H1 (cell line): ENCODE measurements around the gene ASGR2. TPM values are rescaled to one million over a fixed set of nuclear protein-coding genes. Genes with fewer than 3 reads are reported as not detected.

Source experiments
- CTCF ChIA-PET: fragments of 300-600 bp; sonication (Branson Sonifier 250); formaldehyde crosslinking; loops from one replicate; lab custom pipeline; 2021; ENCODE audit not compliant: partially characterized antibody; lab: Charles Lee
- POLR2A ChIA-PET: fragments of 300-600 bp; sonication (Branson Sonifier 250); formaldehyde crosslinking; loops from one replicate; lab custom pipeline; 2021; ENCODE audit warnings: inconsistent platforms; ENCODE audit not compliant: partially characterized antibody; lab: Charles Lee
- DNase-seq, 2 experiments: peaks; one replicate each; pipeline versions ENCODE4 v3.0.0 to v3.0.0-alpha.2; 2010 to 2022; ENCODE audit warnings: low spot score in 2 of 2, low read depth in 1 of 2, mixed read lengths in 1 of 2
- FAIRE-seq: peaks from 2 replicates; lab custom pipeline; 2011; peaks lifted over from hg19 to GRCh38; lab: Jason Lieb, UNC
- H2AFZ ChIP-seq: 2 replicates; pipeline ENCODE4 v1.8.1; 2012; ENCODE audit warnings: low read length, inconsistent platforms
- H2AK5ac ChIP-seq: 2 replicates; pipeline ENCODE4 v1.6.1; 2013; ENCODE audit warnings: low read depth, low read length
- H2BK120ac ChIP-seq: replicated peaks from 2 replicates; pipeline ENCODE3; 2013; ENCODE audit warnings: low read depth, low read length, inconsistent platforms
- H2BK12ac ChIP-seq: 2 replicates; pipeline ENCODE4 v1.6.1; 2013; ENCODE audit warnings: low read depth, low read length
- H2BK15ac ChIP-seq: 2 replicates; pipeline ENCODE4 v1.6.1; 2013; ENCODE audit warnings: low read length
- H2BK20ac ChIP-seq: 2 replicates; pipeline ENCODE4 v1.6.1; 2013; ENCODE audit warnings: low read length
- H2BK5ac ChIP-seq: 2 replicates; pipeline ENCODE4 v1.6.1; 2013; ENCODE audit warnings: low read depth, low read length
- H3K14ac ChIP-seq: 2 replicates; pipeline ENCODE4 v1.6.1; 2013; ENCODE audit warnings: inconsistent platforms; ENCODE audit not compliant: insufficient read length
- H3K18ac ChIP-seq: 2 replicates; pipeline ENCODE4 v1.6.1; 2013; ENCODE audit warnings: low read length; ENCODE audit errors: extremely low read depth
- H3K23ac ChIP-seq: 2 replicates; pipeline ENCODE4 v1.6.1; 2013; ENCODE audit warnings: inconsistent platforms; ENCODE audit not compliant: insufficient read length
- H3K23me2 ChIP-seq: 2 replicates; pipeline ENCODE4 v1.6.1; 2013; ENCODE audit warnings: low read depth, low read length
- H3K27ac ChIP-seq: 2 replicates; pipeline ENCODE4 v1.6.1; 2011; ENCODE audit warnings: low read depth, low read length, inconsistent platforms
- H3K27me3 ChIP-seq, 4 experiments: replicated peaks in 1 of 4; 1 replicate in 1 of 4; 2 replicates in 3 of 4; pipeline versions ENCODE4 v1.6.1 to v1.8.1; 2011 to 2013; ENCODE audit warnings: low read length in 3 of 4, mild to moderate bottlenecking in 3 of 4, inconsistent platforms in 2 of 4, mixed read lengths in 2 of 4, moderate library complexity in 1 of 4; ENCODE audit not compliant: control insufficient read depth in 3 of 4, insufficient read depth in 3 of 4; ENCODE audit errors: extremely low read depth in 1 of 4
- H3K36me3 ChIP-seq, 4 experiments: 2 replicates each; pipeline versions ENCODE4 v1.6.1 to v1.8.1; 2011 to 2013; ENCODE audit warnings: mild to moderate bottlenecking in 4 of 4, low read length in 3 of 4, moderate library complexity in 2 of 4, control low read depth in 1 of 4, inconsistent platforms in 1 of 4; ENCODE audit not compliant: insufficient read depth in 4 of 4, control insufficient read depth in 2 of 4
- H3K4ac ChIP-seq: replicated peaks from 2 replicates; pipeline ENCODE3; 2013; ENCODE audit warnings: low read length, low read depth, mixed read lengths, inconsistent platforms; ENCODE audit not compliant: insufficient read length
- H3K4me1 ChIP-seq, 4 experiments: replicated peaks in 1 of 4; 1 replicate in 1 of 4; 2 replicates in 3 of 4; pipeline versions ENCODE4 v1.6.1 to v1.8.1; 2011 to 2013; ENCODE audit warnings: low read length in 3 of 4, inconsistent platforms in 2 of 4, mixed read lengths in 1 of 4; ENCODE audit not compliant: insufficient read depth in 4 of 4, control insufficient read depth in 3 of 4
- H3K4me2 ChIP-seq, 2 experiments: 2 replicates each; pipeline versions ENCODE4 v1.6.1 to v1.8.1; 2011 to 2013; ENCODE audit warnings: low read depth in 2 of 2, low read length in 2 of 2, control low read depth in 1 of 2, inconsistent platforms in 1 of 2, mild to moderate bottlenecking in 1 of 2; ENCODE audit not compliant: insufficient read depth in 1 of 2
- H3K4me3 ChIP-seq, 4 experiments: fragments of 200-600, 300-600 bp in 1 of 4; sonication (generic), shearing (Covaris generic), sonication (Bioruptor Twin) in 1 of 4; 2 replicates each; pipeline versions ENCODE4 v1.5.1 to v1.8.1; 2011 to 2016; ENCODE audit warnings: low read length in 4 of 4, low read depth in 3 of 4, control low read depth in 2 of 4, inconsistent platforms in 2 of 4, mild to moderate bottlenecking in 2 of 4, mixed read lengths in 1 of 4, moderate library complexity in 1 of 4; ENCODE audit not compliant: insufficient read depth in 2 of 4; ENCODE audit errors: extremely low read depth in 1 of 4
- H3K56ac ChIP-seq: replicated peaks from 2 replicates; pipeline ENCODE3; 2013; ENCODE audit warnings: low read depth, mild to moderate bottlenecking, mixed read lengths, low read length, inconsistent platforms; ENCODE audit not compliant: insufficient read length
- H3K79me1 ChIP-seq: 2 replicates; pipeline ENCODE4 v1.6.1; 2013; ENCODE audit warnings: low read depth, low read length, control low read depth
- H3K79me2 ChIP-seq, 2 experiments: 2 replicates each; pipeline versions ENCODE4 v1.6.1 to v1.8.1; 2012 to 2013; ENCODE audit warnings: low read length in 2 of 2, mild to moderate bottlenecking in 2 of 2, inconsistent platforms in 1 of 2; ENCODE audit not compliant: insufficient read depth in 2 of 2, control insufficient read depth in 1 of 2
- H3K9ac ChIP-seq, 4 experiments: replicated peaks in 1 of 4; 1 replicate in 1 of 4; 2 replicates in 3 of 4; pipeline versions ENCODE4 v1.6.1 to v1.8.1; 2011 to 2013; ENCODE audit warnings: low read depth in 3 of 4, low read length in 3 of 4, control low read depth in 2 of 4, mild to moderate bottlenecking in 2 of 4, moderate library complexity in 2 of 4, inconsistent platforms in 1 of 4; ENCODE audit errors: extremely low read depth in 1 of 4
- H3K9me3 ChIP-seq, 2 experiments: 2 replicates each; pipeline versions ENCODE4 v1.6.1 to v1.8.1; 2012 to 2013; ENCODE audit warnings: mild to moderate bottlenecking in 2 of 2, moderate library complexity in 2 of 2, control low read depth in 1 of 2, inconsistent platforms in 1 of 2, low read depth in 1 of 2, low read length in 1 of 2, mixed read lengths in 1 of 2; ENCODE audit not compliant: insufficient read depth in 2 of 2
- H4K20me1 ChIP-seq, 2 experiments: replicated peaks in 1 of 2; 2 replicates each; pipeline versions ENCODE3 to v1.8.1; 2011 to 2013; ENCODE audit warnings: inconsistent platforms in 2 of 2, low read length in 2 of 2, mild to moderate bottlenecking in 1 of 2; ENCODE audit not compliant: insufficient read depth in 2 of 2, control insufficient read depth in 1 of 2
- H4K5ac ChIP-seq: 2 replicates; pipeline ENCODE4 v1.6.1; 2013; ENCODE audit warnings: low read length, low read depth, mixed read lengths, inconsistent platforms; ENCODE audit not compliant: insufficient read length
- H4K8ac ChIP-seq: 2 replicates; pipeline ENCODE4 v1.8.0; 2013; ENCODE audit warnings: mild to moderate bottlenecking, moderate library complexity, low read length, inconsistent platforms; ENCODE audit not compliant: insufficient read depth; ENCODE audit errors: extremely low read depth
- H4K91ac ChIP-seq: replicated peaks from 2 replicates; pipeline ENCODE3; 2013; ENCODE audit warnings: low read length, mixed read lengths, inconsistent platforms; ENCODE audit not compliant: insufficient read length
- CHD2 ChIP-seq: IDR thresholded peaks from 2 replicates; pipeline ENCODE4 v1.6.1; 2012; ENCODE audit warnings: low read length, improper control_type of control experiment
- POLR2AphosphoS5 ChIP-seq: IDR thresholded peaks from 2 replicates; pipeline ENCODE4 v1.6.1; 2011; ENCODE audit warnings: low read depth, low read length
- SIN3A ChIP-seq, 2 experiments: IDR thresholded peaks in 1 of 2; conservative IDR thresholded peaks in 1 of 2; 2 replicates each; pipeline ENCODE4 v1.6.1; 2011 to 2012; ENCODE audit warnings: low read length in 2 of 2, improper control_type of control experiment in 1 of 2, low read depth in 1 of 2, mild to moderate bottlenecking in 1 of 2
- SP4 ChIP-seq: IDR thresholded peaks from 2 replicates; pipeline ENCODE4 v1.6.1; 2012; ENCODE audit warnings: low read length, inconsistent platforms
- whole genome bisulfite sequencing, 2 experiments: shearing (Covaris generic) in 1 of 2; methylation state at CpG; one replicate each; pipeline versions ENCODE4 v1.1.6 to v1.1.7; 2013 to 2015; ENCODE audit warnings: low lambda C conversion rate in 2 of 2, mixed read lengths in 2 of 2, inconsistent platforms in 1 of 2, low coverage in 1 of 2, missing lambda C conversion rate in 1 of 2; ENCODE audit not compliant: insufficient replicate concordance in 2 of 2, insufficient coverage in 1 of 2, insufficient read length in 1 of 2; ENCODE audit errors: extremely low coverage in 1 of 2, missing lambda C conversion rate in 1 of 2; 5-methylcytosine and 5-hydroxymethylcytosine counted together
- polyA plus RNA-seq, 7 experiments: library from polyadenylated mRNA; depleted of rRNA in 3 of 7; stranded (reverse) in 5 of 7; unstranded in 2 of 7; fragments of >200 nt in 5 of 7; fragments of 200-250 nt in 2 of 7; gene quantifications; 1 replicate in 5 of 7; 2 replicates in 1 of 7; 4 replicates in 1 of 7; pipeline versions ENCODE4 v1.2.1 to v1.2.3, GENCODE V29; 2011 to 2013; ENCODE audit warnings: missing spikeins in 2 of 7, mixed read lengths in 2 of 7
- small RNA-seq: library from polyadenylated mRNA; stranded (forward); fragments of <200 nt; extraction: miRNeasy Mini kit (QIAGEN cat#:217004); gene quantifications from one replicate; pipeline ENCODE3, GENCODE V24; 2013; ENCODE audit not compliant: insufficient read depth
- total RNA-seq: library from RNA; stranded (reverse); fragmentation: NEBNext Ultra II Directional; extraction: Animal tissue kit (Norgen Biotek cat#: 25700); gene quantifications from 2 replicates; pipeline ENCODE4 v1.2.1, GENCODE V29; 2021

ASGR2 gene
- total and polyA plus RNA-seq, 2 of the 8 experiments (the other 6 are each of a cell fraction or from before 2014, with no cell fraction given) = 0.91 TPM; not detected in 1

DNA sequence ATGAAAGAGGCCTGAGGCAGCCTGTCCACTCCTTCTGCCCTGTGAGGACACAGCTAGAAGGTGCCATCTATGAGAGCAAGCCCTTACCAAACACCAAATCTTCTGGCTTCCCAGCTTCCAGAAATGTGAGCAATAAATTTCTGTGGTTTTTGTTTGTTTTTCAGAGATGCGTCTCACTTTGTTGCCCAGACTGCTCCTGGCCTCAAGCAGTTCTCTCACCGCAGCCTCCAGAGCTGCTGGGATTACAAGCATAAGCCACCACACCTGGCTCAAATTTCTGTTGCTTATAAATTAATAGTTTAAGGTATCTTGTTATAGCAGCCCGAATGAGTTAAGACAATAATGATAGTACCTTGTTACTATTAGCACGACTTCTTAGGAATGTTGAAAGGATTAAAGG is 58.2 kb downstream of the ASGR2 start:
- H2BK20ac ChIP-seq = no peak overlapping the region
- no peaks in the 10 kb centered on the region; a peak in 1 of 7 replicates for H3K4me1 ChIP-seq
- no peak overlapping the region for H3K18ac ChIP-seq
- no peaks in the 10 kb centered on the region for H3K9me3 ChIP-seq
- H3K36me3 ChIP-seq = no peaks in the 10 kb centered on the region
- no peak overlapping the region for H2BK12ac ChIP-seq
- H4K8ac ChIP-seq = no peak overlapping the region
- H4K20me1 ChIP-seq = no peaks in the 10 kb centered on the region
- H3K79me2 ChIP-seq = no peaks in the 10 kb centered on the region
- H4K91ac ChIP-seq = no peak overlapping the region
- H3K9ac ChIP-seq = no peak overlapping the region
- H3K14ac ChIP-seq = no peak overlapping the region
- ChIA-PET POLR2A (interaction anchor here (0.7 to 1.0 kb wide), 2 partner anchors 44 to 118 kb away, joined by 3 to 4 read pairs; no protein-coding TSS in a partner anchor), CTCF (interaction anchor here (0.6 to 17.5 kb wide), 2 partner anchors 84 to 974 kb away, joined by 3 to 434 read pairs; no protein-coding TSS in a partner anchor)
- no peaks in the 10 kb centered on the region for H3K23me2 ChIP-seq
- H4K5ac ChIP-seq = no peak overlapping the region
- H3K56ac ChIP-seq = no peak overlapping the region
- H2AFZ ChIP-seq = no peak overlapping the region
- no peak overlapping the region for H3K4me2 ChIP-seq
- H3K27ac ChIP-seq = no peak overlapping the region
- WGBS, 2 experiments = 97% methylated on average over 4 of the region's 4 CpGs; no CpG with 5 or more reads in 1 of the 2 experiments
- H3K23ac ChIP-seq = no peak overlapping the region
- H2BK120ac ChIP-seq = no peak overlapping the region
- TF ChIP-seq CHD2 (no peak), SIN3A (conservative IDR thresholded peaks at IDR 0.05 in 1 of 2, IDR thresholded peaks at IDR 0.05 in 1 of 2; ENCODE audit: low read depth in 1 of 2, low read length in 2 of 2) (no peak), SP4 (no peak), POLR2AphosphoS5 (no peak)
- no peaks in the 10 kb centered on the region for H3K27me3 ChIP-seq
- no peak overlapping the region for H2BK5ac ChIP-seq
- DNase-seq (no peak), FAIRE-seq (no peak)
- no peak overlapping the region for H2AK5ac ChIP-seq
- no peaks in the 10 kb centered on the region for H3K79me1 ChIP-seq
- H3K4me3 ChIP-seq = no peak overlapping the region
- H2BK15ac ChIP-seq = no peak overlapping the region
- no peak overlapping the region for H3K4ac ChIP-seq

Small RNA genes lying within 50 kb of the gene (small RNA-seq; reads per million reads assigned to genes)
- not detected for gene AC120057.1

Other genes with a start within 250 kb of the ASGR2 start
- 1.4 and 2.0 TPM in 2 replicates for gene ALOX12, start 118.8 kb downstream of the ASGR2 start, total RNA-seq
- 1.3 and 1.4 TPM in 2 replicates for gene ALOX12, start 118.8 kb downstream of the ASGR2 start, polyA plus RNA-seq (2011; rRNA removed)
- 149 and 159 TPM in 2 replicates for gene RNASEK, start 102.2 kb downstream of the ASGR2 start, total RNA-seq
- gene RNASEK, start 102.2 kb downstream of the ASGR2 start, polyA plus RNA-seq (2011; rRNA removed) = 133 and 147 TPM in 2 replicates
- gene BCL6B, start 91.8 kb downstream of the ASGR2 start, total RNA-seq = 7.4 and 8.7 TPM in 2 replicates
- 6.6 and 7.0 TPM in 2 replicates for gene BCL6B, start 91.8 kb downstream of the ASGR2 start, polyA plus RNA-seq (2011; rRNA removed)
- gene SLC16A13, start 78.8 kb downstream of the ASGR2 start, total RNA-seq = 4.7 and 5.8 TPM in 2 replicates
- gene SLC16A13, start 78.8 kb downstream of the ASGR2 start, polyA plus RNA-seq (2011; rRNA removed) = 5.4 and 7.7 TPM in 2 replicates
- gene SLC16A11, start 70.7 kb downstream of the ASGR2 start, total RNA-seq = 0.35 and 0.67 TPM in 2 replicates
- 0.39 and 0.85 TPM in 2 replicates for gene SLC16A11, start 70.7 kb downstream of the ASGR2 start, polyA plus RNA-seq (2011; rRNA removed)
- not detected in 2 replicates for gene CLEC10A, start 34.6 kb downstream of the ASGR2 start, total RNA-seq
- 0.17 TPM in 1 of 2 replicates, not detected in the other for gene CLEC10A, start 34.6 kb downstream of the ASGR2 start, polyA plus RNA-seq (2011; rRNA removed)
- gene ASGR1, start 64.5 kb upstream of the ASGR2 start, total RNA-seq = 8.6 and 10.8 TPM in 2 replicates
- gene ASGR1, start 64.5 kb upstream of the ASGR2 start, polyA plus RNA-seq (2011; rRNA removed) = 14.5 and 16.1 TPM in 2 replicates
- 43.1 and 45.9 TPM in 2 replicates for gene DLG4, start 105.0 kb upstream of the ASGR2 start, total RNA-seq
- 18.9 and 35.2 TPM in 2 replicates for gene DLG4, start 105.0 kb upstream of the ASGR2 start, polyA plus RNA-seq (2011; rRNA removed)
- gene ACADVL, start 105.1 kb upstream of the ASGR2 start, total RNA-seq = 169 and 181 TPM in 2 replicates
- gene ACADVL, start 105.1 kb upstream of the ASGR2 start, polyA plus RNA-seq (2011; rRNA removed) = 231 and 317 TPM in 2 replicates
- 59.3 and 59.6 TPM in 2 replicates for gene DVL2, start 119.7 kb upstream of the ASGR2 start, total RNA-seq
- gene DVL2, start 119.7 kb upstream of the ASGR2 start, polyA plus RNA-seq (2011; rRNA removed) = 19.0 and 29.7 TPM in 2 replicates
- 62.8 and 65.1 TPM in 2 replicates for gene PHF23, start 124.6 kb upstream of the ASGR2 start, total RNA-seq
- gene PHF23, start 124.6 kb upstream of the ASGR2 start, polyA plus RNA-seq (2011; rRNA removed) = 46.5 and 47.5 TPM in 2 replicates
- 252 and 265 TPM in 2 replicates for gene GABARAP, start 127.6 kb upstream of the ASGR2 start, total RNA-seq
- 351 and 581 TPM in 2 replicates for gene GABARAP, start 127.6 kb upstream of the ASGR2 start, polyA plus RNA-seq (2011; rRNA removed)
- 120 and 123 TPM in 2 replicates for gene CTDNEP1, start 136.9 kb upstream of the ASGR2 start, total RNA-seq
- 106 and 114 TPM in 2 replicates for gene CTDNEP1, start 136.9 kb upstream of the ASGR2 start, polyA plus RNA-seq (2011; rRNA removed)
- 75.4 and 78.1 TPM in 2 replicates for gene ELP5, start 137.4 kb upstream of the ASGR2 start, total RNA-seq
- gene ELP5, start 137.4 kb upstream of the ASGR2 start, polyA plus RNA-seq (2011; rRNA removed) = 107 and 117 TPM in 2 replicates
- gene CLDN7, start 147.7 kb upstream of the ASGR2 start, total RNA-seq = 119 and 129 TPM in 2 replicates
- 118 and 196 TPM in 2 replicates for gene CLDN7, start 147.7 kb upstream of the ASGR2 start, polyA plus RNA-seq (2011; rRNA removed)
- gene SLC2A4, start 166.9 kb upstream of the ASGR2 start, total RNA-seq = 5.7 and 6.4 TPM in 2 replicates
- 6.9 and 10.6 TPM in 2 replicates for gene SLC2A4, start 166.9 kb upstream of the ASGR2 start, polyA plus RNA-seq (2011; rRNA removed)
- 27.6 and 30.5 TPM in 2 replicates for gene YBX2, start 179.8 kb upstream of the ASGR2 start, total RNA-seq
- 19.2 and 35.5 TPM in 2 replicates for gene YBX2, start 179.8 kb upstream of the ASGR2 start, polyA plus RNA-seq (2011; rRNA removed)
- gene EIF5A, start 192.8 kb upstream of the ASGR2 start, total RNA-seq = 1,158 and 1,172 TPM in 2 replicates
- gene EIF5A, start 192.8 kb upstream of the ASGR2 start, polyA plus RNA-seq (2011; rRNA removed) = 717 and 962 TPM in 2 replicates
- 67.0 and 74.8 TPM in 2 replicates for gene GPS2, start 200.5 kb upstream of the ASGR2 start, total RNA-seq
- 152 and 203 TPM in 2 replicates for gene GPS2, start 200.5 kb upstream of the ASGR2 start, polyA plus RNA-seq (2011; rRNA removed)
- 46.8 and 55.4 TPM in 2 replicates for gene NEURL4, start 214.5 kb upstream of the ASGR2 start, total RNA-seq
- 29.6 and 39.9 TPM in 2 replicates for gene NEURL4, start 214.5 kb upstream of the ASGR2 start, polyA plus RNA-seq (2011; rRNA removed)
- gene ACAP1, start 221.7 kb upstream of the ASGR2 start, total RNA-seq = 45.1 and 49.2 TPM in 2 replicates
- 11.9 and 18.0 TPM in 2 replicates for gene ACAP1, start 221.7 kb upstream of the ASGR2 start, polyA plus RNA-seq (2011; rRNA removed)
- gene KCTD11, start 237.3 kb upstream of the ASGR2 start, total RNA-seq = 8.7 and 9.2 TPM in 2 replicates
- 8.6 and 11.7 TPM in 2 replicates for gene KCTD11, start 237.3 kb upstream of the ASGR2 start, polyA plus RNA-seq (2011; rRNA removed)
- gene TMEM95, start 240.3 kb upstream of the ASGR2 start, total RNA-seq = 0.38 TPM in 1 of 2 replicates, not detected in the other
- gene TMEM95, start 240.3 kb upstream of the ASGR2 start, polyA plus RNA-seq (2011; rRNA removed) = not detected in 2 replicates